Bronchial epithelial cell (primary cell): ENCODE measurements around the gene SLAMF7. TPM values are rescaled to one million over a fixed set of nuclear protein-coding genes. Genes with fewer than 3 reads are reported as not detected.
"Not testable (repeated sequence)": the region's sequence is repeated elsewhere in the genome, so short reads cannot be mapped to it uniquely, and the experiment has no call there.

Experiments used
- DNase-seq: peaks from one replicate; pipeline ENCODE4 v3.0.0-alpha.2; 2010; ENCODE audit warnings: low read depth
- FAIRE-seq: peaks from 2 replicates; lab custom pipeline; 2011; peaks lifted over from hg19 to GRCh38; lab: Jason Lieb, UNC
- H3K27me3 ChIP-seq: 2 replicates; pipeline ENCODE4 v1.5.1; 2011; ENCODE audit warnings: low read length; ENCODE audit not compliant: control insufficient read depth, insufficient read depth
- H3K36me3 ChIP-seq: 2 replicates; pipeline ENCODE4 v1.5.1; 2011; ENCODE audit warnings: low read length; ENCODE audit not compliant: control insufficient read depth, insufficient read depth
- H3K4me3 ChIP-seq: 2 replicates; pipeline ENCODE4 v1.5.1; 2011; ENCODE audit warnings: mild to moderate bottlenecking, low read depth, low read length, control low read depth
- CTCF ChIP-seq: IDR thresholded peaks from 2 replicates; pipeline ENCODE4 v1.5.1; 2011; ENCODE audit warnings: mild to moderate bottlenecking, moderate library complexity, low read length, control low read depth, inconsistent platforms; ENCODE audit not compliant: insufficient read depth, severe bottlenecking
- total RNA-seq: library from RNA; depleted of rRNA; stranded (reverse); fragments of >200 nt; gene quantifications from 2 replicates; pipeline ENCODE4 v1.2.1, GENCODE V29; 2014

Gene SLAMF7
- total RNA-seq, 1 donor from 2014 or later, result 0.79 TPM

GRCh38 chr1:160779626-160780397 lies 40.8 kb downstream of the SLAMF7 start:
- FAIRE-seq, result no peak
- peak; percentile 42 for TF ChIP-seq CTCF
- no peak overlapping the region for H3K4me3 ChIP-seq
- no peaks in the 10 kb centered on the region for H3K27me3 ChIP-seq
- DNase-seq, result no peak
- H3K36me3 ChIP-seq, result no peaks in the 10 kb centered on the region

GRCh38 chr1:160780398-160780755 lies 41.3 kb downstream of the SLAMF7 start:
- H3K4me3 ChIP-seq, result no peak overlapping the region
- no peak for TF ChIP-seq CTCF
- no peak for DNase-seq
- no peaks in the 10 kb centered on the region for H3K27me3 ChIP-seq
- no peak for FAIRE-seq
- H3K36me3 ChIP-seq, result no peaks in the 10 kb centered on the region

GRCh38 chr1:160781186-160781766 lies 42.2 kb downstream of the SLAMF7 start:
- H3K4me3 ChIP-seq, result no peak overlapping the region
- H3K27me3 ChIP-seq, result no peaks in the 10 kb centered on the region
- DNase-seq (peak; percentile 84), FAIRE-seq (no peak)
- no peak for TF ChIP-seq CTCF
- no peaks in the 10 kb centered on the region for H3K36me3 ChIP-seq

GRCh38 chr1:160781914-160782689 lies 43.1 kb downstream of the SLAMF7 start:
- FAIRE-seq (no peak), DNase-seq (no peak)
- Histone ChIP-seq H3K27me3 (no peaks in the 10 kb centered on the region), H3K36me3 (no peaks in the 10 kb centered on the region), H3K4me3 (no peak overlapping the region)
- TF ChIP-seq CTCF, result no peak

GRCh38 chr1:160782988-160783765 lies 44.1 kb downstream of the SLAMF7 start:
- not testable (repeated sequence) for H3K36me3 ChIP-seq, H3K27me3 ChIP-seq, FAIRE-seq, H3K4me3 ChIP-seq, DNase-seq
